GM21528 (cell line): ENCODE results near the gene CILP2.

Source experiments
- ATAC-seq: cut with Tn5 transposase; IDR thresholded peaks from one replicate; pipeline ENCODE4 v1.9.1; 2021; ENCODE audit warnings: mild to moderate bottlenecking, moderate library complexity; ENCODE audit not compliant: unreplicated experiment, low FRiP score

The CILP2 gene

GRCh38 chr19:19559931-19560330, 21.9 kb downstream of the CILP2 start:
- ATAC-seq, result no peak

- no peak for ATAC-seq
These were observed 24.0 kb downstream of the CILP2 start for GRCh38 chr19:19561946-19562664.

DNA sequence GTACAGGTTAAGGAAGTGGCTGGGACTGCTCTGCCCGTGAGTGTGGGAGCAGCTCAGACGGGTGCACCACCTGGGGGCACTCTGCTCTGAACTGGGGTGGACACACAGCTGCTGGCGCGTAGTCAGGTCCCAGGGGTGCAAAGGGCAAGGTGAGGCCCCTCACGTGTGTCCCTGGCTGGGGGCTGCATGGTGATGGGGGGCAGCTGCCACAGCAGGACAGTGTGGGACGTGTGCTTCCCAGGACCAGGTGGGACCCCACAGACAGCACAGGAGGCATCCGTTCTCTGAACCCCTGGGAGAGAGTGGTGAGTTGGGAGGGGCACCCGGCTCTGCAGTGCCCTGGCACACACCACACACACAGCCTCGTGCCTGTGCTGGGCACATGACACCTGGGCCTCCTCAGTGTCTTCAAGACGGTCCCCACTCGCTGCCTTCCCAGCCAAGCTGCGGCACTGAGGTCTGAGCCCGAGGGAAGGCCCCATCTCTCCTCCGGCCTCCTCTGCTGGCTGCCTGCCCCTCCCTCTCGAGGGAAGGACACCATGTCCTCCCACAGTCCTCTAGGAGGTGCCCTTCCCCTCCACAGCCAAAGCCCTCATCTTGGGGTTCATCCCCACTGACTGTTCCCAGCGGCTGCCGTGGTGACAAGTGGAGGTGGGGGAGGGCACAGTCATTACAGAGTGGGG, 24.7 kb downstream of the CILP2 start:
- no peak for ATAC-seq

GRCh38 chr19:19563348-19563848, 25.3 kb downstream of the CILP2 start:
- no peak for ATAC-seq

DNA sequence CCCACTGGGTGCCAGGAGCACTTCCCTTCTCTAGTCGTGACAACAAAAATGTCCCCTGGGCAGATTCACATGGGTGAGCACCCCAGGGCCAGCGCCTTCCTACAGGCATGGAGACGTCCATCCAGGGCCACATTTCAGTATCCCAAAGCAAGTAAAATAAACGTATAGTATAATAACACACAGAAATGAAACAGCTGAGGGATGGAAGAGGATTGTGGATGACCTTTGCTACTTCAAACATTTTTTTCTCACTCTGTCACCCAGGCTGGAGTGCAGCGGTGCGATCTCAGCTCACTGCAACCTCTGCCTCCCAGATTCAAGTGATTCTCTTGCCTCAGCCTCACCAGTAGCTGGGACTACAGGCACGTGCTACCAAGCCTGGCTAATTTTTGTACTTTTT, 28.2 kb downstream of the CILP2 start:
- ATAC-seq, result no peak

GRCh38 chr19:19567391-19567790, 29.3 kb downstream of the CILP2 start:
- no peak for ATAC-seq

DNA sequence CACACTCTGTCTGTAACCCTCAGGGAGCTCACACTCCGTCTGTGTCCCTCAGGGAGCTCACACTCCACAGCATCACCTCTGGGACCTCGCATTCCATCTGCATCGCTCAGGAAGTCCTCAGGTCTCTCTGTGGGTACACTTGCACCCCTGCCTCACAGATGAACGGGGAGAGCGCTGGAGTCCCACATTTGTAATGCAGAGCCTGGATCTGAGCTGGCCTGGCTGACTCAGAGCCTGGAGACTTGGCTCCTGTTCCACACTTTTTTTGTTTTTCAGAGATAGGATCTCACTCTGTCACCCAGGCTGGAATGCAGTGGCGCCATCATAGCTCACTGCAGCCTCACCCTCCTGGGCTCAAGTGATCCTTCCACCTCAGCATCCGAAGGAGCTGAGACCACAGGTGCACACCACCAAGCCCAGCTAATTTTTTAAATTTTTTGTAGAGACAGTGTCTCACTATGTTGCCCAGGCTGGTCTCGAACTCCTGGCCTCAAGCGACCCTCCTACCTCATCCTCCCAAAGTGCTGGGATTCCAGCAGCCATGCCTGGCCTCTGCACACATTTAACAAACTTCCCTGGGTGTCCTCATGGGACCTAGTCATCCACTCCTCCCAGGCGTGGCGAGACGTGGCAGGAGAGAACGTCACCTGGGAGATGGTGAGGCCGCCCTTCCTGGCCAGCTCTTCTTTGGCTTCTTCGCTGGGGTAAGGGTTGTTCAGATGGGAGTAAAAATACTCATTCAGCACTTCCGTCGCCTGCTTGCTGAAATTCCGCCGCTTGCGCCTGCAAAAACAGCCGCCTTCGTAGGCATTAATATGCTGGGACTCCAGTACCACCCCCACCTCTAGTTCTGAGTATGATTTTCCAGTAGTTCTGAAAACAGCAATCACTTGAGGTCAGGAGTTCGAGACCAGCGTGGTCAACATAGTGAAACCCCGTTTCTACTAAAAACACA, 31.0 kb downstream of the CILP2 start:
- ATAC-seq, result no peak

- ATAC-seq, result no peak
These were observed 32.5 kb downstream of the CILP2 start for GRCh38 chr19:19570571-19570970.

- no peak for ATAC-seq
These were observed 33.2 kb downstream of the CILP2 start for GRCh38 chr19:19571071-19571786.

GRCh38 chr19:19575411-19575810, 37.3 kb downstream of the CILP2 start:
- no peak for ATAC-seq

- ATAC-seq, result no peak
These were observed 40.2 kb downstream of the CILP2 start for GRCh38 chr19:19578252-19578651.

DNA sequence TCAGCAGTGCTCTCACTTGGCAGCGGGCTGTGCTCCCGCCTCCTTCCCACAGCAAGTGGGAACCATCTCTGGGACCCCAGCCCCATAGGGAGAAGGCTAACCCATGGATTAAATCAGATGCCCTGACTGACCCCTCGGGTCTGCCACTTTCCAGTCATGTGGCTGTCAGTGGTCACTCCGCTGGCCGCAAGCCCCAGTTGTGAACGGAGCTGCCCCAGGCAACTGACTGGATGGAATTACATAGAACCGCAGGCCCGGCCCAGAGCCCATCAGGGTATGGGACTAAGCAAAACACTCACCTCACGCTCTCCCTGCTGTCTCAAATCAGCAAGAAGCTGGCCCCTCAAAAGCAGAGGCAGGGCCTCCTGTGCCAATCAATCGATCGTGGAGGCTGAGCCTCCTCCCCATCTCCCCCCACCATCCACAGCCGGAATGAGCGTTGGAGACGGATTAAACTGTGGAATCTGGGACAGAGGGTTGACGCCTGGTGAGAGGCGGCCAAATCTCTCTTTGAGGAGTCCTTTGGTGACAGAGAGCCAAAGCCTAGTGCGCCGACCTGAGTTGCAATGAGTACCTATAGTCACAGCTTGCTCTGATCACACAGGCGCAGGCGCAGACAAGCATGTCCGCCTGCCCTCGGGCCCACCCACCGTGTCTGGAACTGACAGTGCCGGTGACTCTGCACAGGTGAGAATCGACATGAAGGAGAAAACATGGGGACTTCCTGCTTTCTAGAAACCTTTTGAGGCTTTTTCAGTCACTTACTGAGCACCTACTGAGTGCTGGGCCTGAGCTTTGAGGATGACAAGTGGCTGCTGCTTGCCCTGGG, 41.7 kb downstream of the CILP2 start:
- no peak for ATAC-seq

DNA sequence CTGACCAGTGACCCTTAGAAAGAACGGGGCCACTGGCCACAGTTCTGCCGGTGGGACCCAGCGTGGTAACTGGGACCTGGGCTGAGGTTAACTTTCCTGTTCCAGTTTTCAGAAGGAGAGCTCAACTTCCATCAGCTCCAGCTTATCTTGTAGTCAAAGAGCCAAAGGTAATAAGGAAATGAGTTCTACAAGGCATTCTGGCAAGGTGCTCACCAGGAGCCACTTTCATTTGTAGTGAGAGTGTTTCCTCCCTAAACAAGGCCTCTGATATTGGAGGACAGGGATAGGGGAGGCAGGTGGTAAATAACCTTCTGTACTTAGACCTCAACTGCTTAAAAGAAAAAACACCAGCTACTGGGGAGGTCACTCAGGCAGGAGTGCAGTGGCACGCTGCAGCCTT, 42.4 kb downstream of the CILP2 start:
- ATAC-seq, result no peak

DNA sequence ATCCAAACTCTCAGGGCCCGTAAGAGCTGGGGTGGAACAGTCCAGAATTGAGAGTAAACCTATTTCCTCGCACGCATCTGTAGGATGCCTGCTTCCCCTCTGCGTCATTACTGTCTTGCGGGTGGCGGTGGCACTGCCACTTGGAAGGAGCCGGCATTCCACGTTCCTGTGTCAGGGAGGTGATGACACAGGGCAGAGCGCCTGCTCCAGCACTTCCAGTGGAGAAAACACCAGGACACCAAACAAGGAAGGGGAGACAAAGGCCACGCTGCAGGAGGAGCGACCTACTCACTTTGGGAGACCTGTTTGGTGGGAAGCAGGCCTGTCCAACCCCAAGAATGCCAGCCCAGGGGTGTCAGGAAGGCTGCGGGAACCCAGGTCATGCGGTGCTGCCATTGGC, 43.3 kb downstream of the CILP2 start:
- ATAC-seq, result no peak

GRCh38 chr19:19582471-19582870, 44.4 kb downstream of the CILP2 start:
- ATAC-seq, result no peak

GRCh38 chr19:19584356-19584755, 46.3 kb downstream of the CILP2 start:
- no peak for ATAC-seq

- ATAC-seq, result no peak
These were observed 49.7 kb downstream of the CILP2 start for GRCh38 chr19:19587771-19588170.

DNA sequence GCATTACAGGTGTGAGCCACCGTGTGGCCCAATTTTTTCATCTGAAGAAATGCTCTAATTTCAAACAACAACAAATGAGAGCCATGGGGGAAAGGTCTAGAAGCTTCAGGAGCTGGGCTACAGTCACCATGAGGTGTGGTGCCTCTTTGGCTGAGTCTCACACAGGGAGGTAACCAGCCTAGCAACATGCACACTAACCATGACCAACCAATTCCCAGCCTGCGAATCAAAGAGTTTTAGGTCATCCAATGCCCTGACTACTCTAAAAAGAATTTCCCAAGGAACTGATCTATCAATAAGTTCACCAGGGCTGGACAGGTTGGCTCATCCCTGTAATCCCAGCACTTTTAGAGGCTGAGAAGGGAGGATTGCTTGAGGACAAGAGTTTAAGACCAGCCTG, 50.5 kb downstream of the CILP2 start:
- no peak for ATAC-seq

DNA sequence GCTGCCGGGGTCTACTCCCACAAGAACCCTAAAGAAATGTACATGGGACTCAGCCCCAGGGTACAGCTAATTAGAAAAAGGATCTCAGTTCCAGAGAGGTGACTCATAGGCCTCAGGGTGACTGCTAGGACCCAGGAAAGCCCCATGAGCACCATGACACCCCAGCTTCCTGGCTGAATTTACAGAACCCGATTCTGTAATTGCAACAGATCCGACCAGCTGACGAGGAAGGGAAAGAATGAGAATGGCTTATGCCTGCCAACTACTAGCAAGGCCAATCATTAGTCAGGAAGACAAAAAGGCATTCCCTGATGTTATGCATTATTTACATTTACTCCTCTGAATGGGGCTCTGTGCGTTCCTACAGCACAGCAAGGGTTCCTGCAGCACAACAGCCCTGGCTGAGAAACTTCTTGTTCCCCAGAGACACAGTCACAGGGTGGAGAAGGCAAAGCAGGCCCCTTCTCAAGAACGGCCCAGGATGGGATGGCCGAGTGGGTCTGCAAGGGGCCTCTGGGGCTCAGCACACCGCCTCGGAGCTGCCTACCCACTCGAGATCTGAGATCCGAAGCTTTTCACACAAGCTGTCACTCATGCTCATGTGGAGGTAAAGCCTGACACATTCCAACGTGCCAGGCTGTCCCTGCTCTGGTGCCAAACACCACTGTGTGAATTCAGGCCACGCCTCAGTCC, 53.2 kb downstream of the CILP2 start:
- no peak for ATAC-seq
